ENCODE measurements around the gene SLC25A1. TPM values are rescaled to one million over a fixed set of nuclear protein-coding genes. Genes with fewer than 3 reads are reported as not detected.

Gene SLC25A1
- 48.4 to 61.5 TPM (median 61.2 TPM) in 5 replicates for total RNA-seq (2022; extraction: Qiagen RNA extraction)

GRCh38 chr22:19178657-19179496 is at the start of gene SLC25A1:
TSS of gene SLC25A1 (minus strand) at chr22:19178736. CDS start at chr22:19178673, 63 bp downstream.

GRCh38 chr22:19149991-19150390 is 28.5 kb downstream of the SLC25A1 start, which contains the start of gene GSC2:
TSS of gene GSC2 (minus strand) at chr22:19150292. CDS start at chr22:19150283, 9 bp downstream.

GRCh38 chr22:19130959-19131684 is 47.4 kb downstream of the SLC25A1 start, which contains the start of gene TSSK2:
TSS of gene TSSK2 (plus strand) at chr22:19131308. CDS start at chr22:19131400, 92 bp downstream.

Other genes starting within 250 kb of the SLC25A1 start
- gene PRODH, start 242.4 kb downstream of the SLC25A1 start, total RNA-seq (2022; extraction: Qiagen RNA extraction), result 0.77 to 1.4 TPM (median 1.3 TPM) in 5 replicates
- gene DGCR2, start 56.3 kb downstream of the SLC25A1 start, total RNA-seq (2022; extraction: Qiagen RNA extraction), result 17.4 to 23.8 TPM (median 22.0 TPM) in 5 replicates
- not detected in 5 replicates for gene TSSK2, start 47.4 kb downstream of the SLC25A1 start, total RNA-seq (2022; extraction: Qiagen RNA extraction)
- 9.8 to 13.4 TPM (median 12.9 TPM) in 5 replicates for gene ESS2, start 34.1 kb downstream of the SLC25A1 start, total RNA-seq (2022; extraction: Qiagen RNA extraction)
- gene GSC2, start 28.4 kb downstream of the SLC25A1 start, total RNA-seq (2022; extraction: Qiagen RNA extraction), result 0.13 to 0.21 TPM (median 0.17 TPM) in 3 of 5 replicates, not detected in the others
- 4.4 to 5.8 TPM (median 4.8 TPM) in 5 replicates for gene CLTCL1, start 113.0 kb upstream of the SLC25A1 start, total RNA-seq (2022; extraction: Qiagen RNA extraction)

Data from A549 treated with Mapracorat at 1 μM for 4 hours (cell line).